Stimulated activated naive CD8-positive, alpha-beta T cell treated with anti-CD3 and anti-CD28 coated beads, Interleukin-15, Interleukin-2, amounts not matched to agents 100 ng/mL and 50 ng/mL, for 24 hours (primary cell): ENCODE data around the gene OR5AN1.

Source experiments
- H3K27ac Mint-ChIP-seq: one replicate; pipeline ENCODE4 v1.8.0; 2021; ENCODE audit warnings: mild to moderate bottlenecking, mixed read lengths
- H3K27me3 Mint-ChIP-seq: one replicate; pipeline ENCODE4 v1.8.0; 2021; ENCODE audit warnings: mixed read lengths
- H3K36me3 Mint-ChIP-seq: one replicate; pipeline ENCODE4 v1.8.0; 2021; ENCODE audit warnings: low read depth, mixed read lengths
- H3K4me1 Mint-ChIP-seq: one replicate; pipeline ENCODE4 v1.8.0; 2021; ENCODE audit warnings: low read depth, mixed read lengths
- H3K4me3 Mint-ChIP-seq: one replicate; pipeline ENCODE4 v1.8.0; 2021; ENCODE audit warnings: mild to moderate bottlenecking, mixed read lengths
- H3K9me3 Mint-ChIP-seq: one replicate; pipeline ENCODE4 v1.8.0; 2021; ENCODE audit warnings: mixed read lengths

OR5AN1 gene

GRCh38 chr11:59401262-59401552, 42.5 kb downstream of the OR5AN1 start:
- Mint-ChIP-seq H3K27me3 (no peaks in the 10 kb centered on the region), H3K4me1 (no peaks in the 10 kb centered on the region), H3K9me3 (peaks cover 4% of the 10 kb centered on the region), H3K36me3 (no peaks in the 10 kb centered on the region), H3K4me3 (no peak overlapping the region), H3K27ac (no peak overlapping the region)

- H3K4me1 Mint-ChIP-seq: no peaks in the 10 kb centered on the region
- H3K4me3 Mint-ChIP-seq: no peak overlapping the region
- peaks cover 8% of the 10 kb centered on the region for H3K9me3 Mint-ChIP-seq
- no peaks in the 10 kb centered on the region for H3K27me3 Mint-ChIP-seq
- no peak overlapping the region for H3K27ac Mint-ChIP-seq
- H3K36me3 Mint-ChIP-seq: no peaks in the 10 kb centered on the region
Measured at GRCh38 chr11:59403546-59403945, 44.9 kb downstream of the OR5AN1 start.

GRCh38 chr11:59413646-59414045, 55.0 kb downstream of the OR5AN1 start:
- Mint-ChIP-seq H3K36me3 (no peaks in the 10 kb centered on the region), H3K9me3 (peaks cover 13% of the 10 kb centered on the region), H3K27me3 (peaks cover 12% of the 10 kb centered on the region), H3K27ac (no peak overlapping the region), H3K4me1 (peaks cover 22% of the 10 kb centered on the region), H3K4me3 (no peak overlapping the region)

GRCh38 chr11:59415111-59415510, 56.4 kb downstream of the OR5AN1 start:
- H3K27ac Mint-ChIP-seq: no peak overlapping the region
- H3K9me3 Mint-ChIP-seq: peaks cover 5% of the 10 kb centered on the region
- H3K4me1 Mint-ChIP-seq: peaks cover 22% of the 10 kb centered on the region
- no peak overlapping the region for H3K4me3 Mint-ChIP-seq
- H3K36me3 Mint-ChIP-seq: no peaks in the 10 kb centered on the region
- peaks cover 12% of the 10 kb centered on the region for H3K27me3 Mint-ChIP-seq

- Mint-ChIP-seq H3K27ac (no peak overlapping the region), H3K36me3 (no peaks in the 10 kb centered on the region), H3K4me1 (peaks cover 22% of the 10 kb centered on the region), H3K9me3 (no peaks in the 10 kb centered on the region), H3K4me3 (no peak overlapping the region), H3K27me3 (peaks cover 12% of the 10 kb centered on the region)
Measured at GRCh38 chr11:59416613-59417012, 57.9 kb downstream of the OR5AN1 start.

GRCh38 chr11:59417023-59417422, 58.3 kb downstream of the OR5AN1 start:
- peaks cover 22% of the 10 kb centered on the region for H3K4me1 Mint-ChIP-seq

GRCh38 chr11:59418156-59418555, 59.5 kb downstream of the OR5AN1 start:
- Mint-ChIP-seq H3K27ac (no peak overlapping the region), H3K4me3 (no peak overlapping the region), H3K27me3 (peaks cover 12% of the 10 kb centered on the region), H3K4me1 (peaks cover 22% of the 10 kb centered on the region), H3K36me3 (no peaks in the 10 kb centered on the region), H3K9me3 (no peaks in the 10 kb centered on the region)

More at GRCh38 chr11:59417023-59417422, 58.3 kb downstream of the OR5AN1 start:
- H3K4me3 Mint-ChIP-seq: no peak overlapping the region
- H3K27me3 Mint-ChIP-seq: peaks cover 12% of the 10 kb centered on the region
- peak overlapping the region; percentile 5 for H3K27ac Mint-ChIP-seq
- H3K36me3 Mint-ChIP-seq: no peaks in the 10 kb centered on the region
- H3K9me3 Mint-ChIP-seq: no peaks in the 10 kb centered on the region
